GM21360 (cell line): ENCODE data around the gene TSR1.

Source experiments
- ATAC-seq: cut with Tn5 transposase; IDR thresholded peaks from one replicate; pipeline ENCODE4 v1.9.1; 2021; ENCODE audit warnings: mild to moderate bottlenecking, moderate library complexity; ENCODE audit not compliant: unreplicated experiment

TSR1 gene

GRCh38 chr17:2289878-2290478 lies 46.3 kb downstream of the TSR1 start:
- no peak for ATAC-seq

- no peak for ATAC-seq
These were observed 53.0 kb downstream of the TSR1 start for GRCh38 chr17:2283302-2283701.

- ATAC-seq, result no peak
These were observed 53.9 kb downstream of the TSR1 start for GRCh38 chr17:2282297-2282873.

GRCh38 chr17:2279707-2280106 lies 56.5 kb downstream of the TSR1 start:
- no peak for ATAC-seq

- no peak for ATAC-seq
These were observed 58.7 kb downstream of the TSR1 start for GRCh38 chr17:2277429-2278170.

- no peak for ATAC-seq
These were observed 60.5 kb downstream of the TSR1 start for GRCh38 chr17:2275722-2276121.

GRCh38 chr17:2274414-2274813 lies 61.8 kb downstream of the TSR1 start:
- no peak for ATAC-seq
